Measurements from ENCODE around the gene LTA. TPM values are rescaled to one million over a fixed set of nuclear protein-coding genes. Genes with fewer than 3 reads are reported as not detected.

LTA gene
- total RNA-seq, 1 donor from 2014 or later = not detected

GRCh38 chr6:31558631-31559500, 13.2 kb upstream of the LTA start:
- no peak for DNase-seq (ENCODE audit: extremely low spot score, unreplicated experiment)
- Mint-ChIP-seq H3K36me3 (ENCODE audit: unreplicated experiment) (peaks cover 35% of the 10 kb centered on the region), H3K4me1 (ENCODE audit: unreplicated experiment) (peaks cover 25% of the 10 kb centered on the region), H3K27ac (ENCODE audit: unreplicated experiment) (peak overlapping the region; percentile 72), H3K9me3 (ENCODE audit: unreplicated experiment) (no peaks in the 10 kb centered on the region), H3K27me3 (ENCODE audit: unreplicated experiment) (no peaks in the 10 kb centered on the region), H3K4me3 (ENCODE audit: unreplicated experiment) (no peak overlapping the region)
- TF ChIP-seq, protein P1, sequence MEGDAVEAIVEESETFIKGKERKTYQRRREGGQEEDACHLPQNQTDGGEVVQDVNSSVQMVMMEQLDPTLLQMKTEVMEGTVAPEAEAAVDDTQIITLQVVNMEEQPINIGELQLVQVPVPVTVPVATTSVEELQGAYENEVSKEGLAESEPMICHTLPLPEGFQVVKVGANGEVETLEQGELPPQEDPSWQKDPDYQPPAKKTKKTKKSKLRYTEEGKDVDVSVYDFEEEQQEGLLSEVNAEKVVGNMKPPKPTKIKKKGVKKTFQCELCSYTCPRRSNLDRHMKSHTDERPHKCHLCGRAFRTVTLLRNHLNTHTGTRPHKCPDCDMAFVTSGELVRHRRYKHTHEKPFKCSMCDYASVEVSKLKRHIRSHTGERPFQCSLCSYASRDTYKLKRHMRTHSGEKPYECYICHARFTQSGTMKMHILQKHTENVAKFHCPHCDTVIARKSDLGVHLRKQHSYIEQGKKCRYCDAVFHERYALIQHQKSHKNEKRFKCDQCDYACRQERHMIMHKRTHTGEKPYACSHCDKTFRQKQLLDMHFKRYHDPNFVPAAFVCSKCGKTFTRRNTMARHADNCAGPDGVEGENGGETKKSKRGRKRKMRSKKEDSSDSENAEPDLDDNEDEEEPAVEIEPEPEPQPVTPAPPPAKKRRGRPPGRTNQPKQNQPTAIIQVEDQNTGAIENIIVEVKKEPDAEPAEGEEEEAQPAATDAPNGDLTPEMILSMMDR (IDR thresholded peaks at IDR 0.05) = no peak

GRCh38 chr6:31559606-31559957, 12.5 kb upstream of the LTA start:
- TF ChIP-seq, protein P1 (IDR thresholded peaks at IDR 0.05) = no peak
- Mint-ChIP-seq H3K27me3 (ENCODE audit: unreplicated experiment) (no peaks in the 10 kb centered on the region), H3K36me3 (ENCODE audit: unreplicated experiment) (peaks cover 32% of the 10 kb centered on the region), H3K27ac (ENCODE audit: unreplicated experiment) (peak overlapping the region; percentile 72), H3K9me3 (ENCODE audit: unreplicated experiment) (no peaks in the 10 kb centered on the region), H3K4me3 (ENCODE audit: unreplicated experiment) (no peak overlapping the region), H3K4me1 (ENCODE audit: unreplicated experiment) (peaks cover 25% of the 10 kb centered on the region)
- DNase-seq (ENCODE audit: extremely low spot score, unreplicated experiment) = no peak

DNA sequence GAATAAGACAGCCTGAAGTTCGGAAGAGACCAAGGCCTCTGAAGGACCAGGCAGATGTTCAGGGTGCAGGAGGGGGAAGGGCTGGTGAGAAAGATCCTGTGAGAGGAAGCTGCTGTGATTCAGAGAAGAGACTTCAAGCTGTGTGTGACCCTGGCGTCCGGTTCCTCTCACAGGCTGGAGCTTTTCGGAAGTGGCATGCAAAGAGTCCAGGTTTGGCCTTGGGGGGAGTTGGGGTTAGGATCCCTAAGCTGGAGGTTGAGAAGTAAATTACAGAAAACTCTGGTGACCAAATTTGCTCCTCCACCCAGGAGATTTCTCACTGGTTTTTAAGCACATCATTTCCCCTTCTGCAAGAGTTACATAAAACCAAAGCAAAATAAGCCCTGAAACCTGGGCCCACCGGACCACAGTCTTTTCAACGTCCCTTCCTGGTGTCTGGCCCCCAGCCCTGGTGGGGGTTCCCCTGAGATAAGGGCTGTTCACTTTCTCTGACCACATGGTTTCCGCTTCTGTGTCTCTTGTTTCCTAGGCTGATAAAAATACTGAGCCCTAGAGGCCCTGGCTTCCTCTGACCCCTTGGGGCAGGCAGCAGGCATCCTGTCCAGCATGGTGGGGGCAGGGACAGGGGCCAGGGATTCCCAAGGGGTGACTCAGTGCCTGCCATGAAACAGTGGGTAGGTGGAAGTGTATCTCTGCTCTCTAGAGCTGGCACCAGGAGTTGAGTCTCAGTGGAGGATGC, 12.0 kb upstream of the LTA start:
- no peak for DNase-seq (ENCODE audit: extremely low spot score, unreplicated experiment)
- peaks cover 25% of the 10 kb centered on the region for H3K4me1 Mint-ChIP-seq (ENCODE audit: unreplicated experiment)
- TF ChIP-seq, protein P1 (IDR thresholded peaks at IDR 0.05) = no peak
- no peaks in the 10 kb centered on the region for H3K27me3 Mint-ChIP-seq (ENCODE audit: unreplicated experiment)
- H3K4me3 Mint-ChIP-seq (ENCODE audit: unreplicated experiment) = no peak overlapping the region
- no peaks in the 10 kb centered on the region for H3K9me3 Mint-ChIP-seq (ENCODE audit: unreplicated experiment)
- peak overlapping the region; percentile 72 for H3K27ac Mint-ChIP-seq (ENCODE audit: unreplicated experiment)
- peaks cover 30% of the 10 kb centered on the region for H3K36me3 Mint-ChIP-seq (ENCODE audit: unreplicated experiment)

GRCh38 chr6:31560697-31561058, 11.4 kb upstream of the LTA start:
- Mint-ChIP-seq H3K4me1 (ENCODE audit: unreplicated experiment) (peaks cover 25% of the 10 kb centered on the region), H3K9me3 (ENCODE audit: unreplicated experiment) (no peaks in the 10 kb centered on the region), H3K27ac (ENCODE audit: unreplicated experiment) (peak overlapping the region; percentile 48), H3K36me3 (ENCODE audit: unreplicated experiment) (peaks cover 30% of the 10 kb centered on the region), H3K27me3 (ENCODE audit: unreplicated experiment) (no peaks in the 10 kb centered on the region), H3K4me3 (ENCODE audit: unreplicated experiment) (no peak overlapping the region)
- DNase-seq (ENCODE audit: extremely low spot score, unreplicated experiment) = no peak
- TF ChIP-seq, protein P1 (IDR thresholded peaks at IDR 0.05) = no peak
